SHP77 (cell line): ENCODE results near the gene BTD.

ENCODE experiments used
- DNase-seq, 2 experiments: peaks; one replicate each; lab custom pipeline; 2025; lab: John Stamatoyannopoulos, UW

The BTD gene

DNA sequence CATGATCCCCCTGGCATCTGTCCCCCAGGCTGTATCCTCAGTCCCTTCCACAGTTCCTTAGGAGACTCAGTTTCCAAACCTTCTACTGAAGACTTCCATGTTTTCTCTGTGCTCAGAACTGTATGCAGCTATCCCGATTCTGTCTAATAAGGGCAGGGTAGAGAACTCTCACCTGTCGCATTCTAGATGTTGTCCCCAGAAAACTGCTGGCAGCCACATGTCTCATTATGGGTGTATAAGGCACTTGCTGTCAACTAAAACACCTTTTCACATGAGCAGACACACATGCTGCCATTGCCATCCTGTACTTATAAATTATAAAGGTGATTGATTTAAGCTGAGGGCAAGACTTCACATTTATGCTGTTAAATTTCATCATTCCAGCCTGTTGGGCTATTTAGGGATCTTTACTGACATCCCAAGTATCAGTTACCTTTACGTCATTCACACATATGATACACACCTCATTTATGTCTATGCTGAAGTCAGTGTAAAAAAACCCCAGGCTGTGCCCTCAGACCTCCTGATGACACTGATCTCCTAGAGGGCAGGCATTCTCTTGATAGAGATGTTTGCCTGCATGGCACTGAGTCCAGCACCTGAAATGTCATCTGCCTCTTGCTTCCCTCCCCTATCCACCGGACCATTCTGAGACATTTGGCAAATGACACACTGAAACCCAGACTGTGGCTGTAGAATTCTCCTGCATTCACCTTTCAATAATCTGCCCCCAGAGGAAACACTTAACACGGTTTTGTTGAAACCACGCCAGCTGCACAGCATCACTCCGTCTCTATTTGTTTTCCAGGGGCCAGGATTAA lies 35.8 kb downstream of the BTD start:
- DNase-seq = peak in 1 of 2 experiments; percentile 12

DNA sequence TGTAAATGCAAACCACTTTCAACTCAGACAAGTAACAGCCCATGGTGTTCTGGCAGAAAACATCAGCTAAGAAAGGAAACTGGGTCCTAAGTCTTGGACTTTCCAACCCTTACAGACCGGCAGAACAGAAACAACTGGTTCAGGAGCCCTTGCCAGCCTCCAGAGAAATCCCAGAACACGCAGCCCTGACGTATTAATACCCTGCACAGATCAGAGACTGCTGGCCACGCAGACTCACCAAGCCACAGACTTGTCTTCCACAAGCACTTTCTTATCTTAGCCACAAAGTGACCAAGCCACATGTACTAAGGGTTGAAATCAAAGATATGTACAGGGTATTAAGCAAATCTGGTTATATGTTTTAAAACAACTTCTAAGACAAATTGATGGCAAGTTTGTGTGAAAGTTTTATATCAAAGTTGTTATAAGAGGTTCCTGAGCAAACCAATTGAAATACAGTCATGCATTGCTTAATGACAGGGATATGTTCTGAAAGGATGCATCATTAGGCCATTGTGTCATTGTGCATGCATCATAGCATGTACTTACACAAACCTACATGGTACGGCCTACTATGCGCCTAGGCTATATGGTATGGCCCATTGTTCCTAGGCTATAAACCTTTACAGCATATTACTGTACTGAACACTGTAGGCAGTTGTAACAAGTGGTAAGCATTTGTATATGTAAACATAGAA lies 36.8 kb downstream of the BTD start:
- no peak for DNase-seq

DNA sequence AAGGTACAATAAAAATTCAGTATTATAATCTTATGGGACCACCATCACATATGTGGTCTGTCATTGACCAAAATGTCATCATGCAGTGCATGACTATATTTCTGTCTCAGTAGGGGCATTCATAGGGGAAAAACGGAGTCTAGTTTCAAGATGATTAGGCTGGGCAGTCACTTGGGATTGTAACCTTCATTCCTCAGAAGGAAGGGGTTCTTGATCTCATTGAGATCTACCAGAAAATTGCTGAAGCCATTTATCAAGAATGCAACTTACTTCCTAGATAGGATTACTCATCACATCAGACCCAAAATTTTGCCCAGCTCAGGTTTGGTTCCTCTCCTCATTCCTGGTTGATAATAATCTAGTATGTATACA lies 37.3 kb downstream of the BTD start:
- DNase-seq = no peak

DNA sequence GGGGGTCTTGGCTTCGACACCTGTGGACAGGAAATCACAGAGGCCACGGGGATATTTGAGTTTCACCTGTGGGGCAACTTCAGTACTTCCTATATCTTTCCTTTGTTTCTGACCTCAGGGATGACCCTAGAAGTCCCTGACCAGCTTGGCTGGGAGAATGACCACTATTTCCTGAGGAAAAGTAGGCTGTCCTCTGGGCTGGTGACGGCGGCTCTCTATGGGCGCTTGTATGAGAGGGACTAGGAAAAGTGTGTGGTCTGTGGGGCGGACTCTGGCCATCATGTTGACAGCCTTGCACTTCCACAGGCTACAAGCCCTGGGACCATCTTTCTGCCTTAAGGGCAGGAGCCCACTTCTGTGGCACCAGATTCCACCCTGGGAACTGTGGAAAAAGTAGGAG lies 43.7 kb downstream of the BTD start:
- DNase-seq = no peak

DNA sequence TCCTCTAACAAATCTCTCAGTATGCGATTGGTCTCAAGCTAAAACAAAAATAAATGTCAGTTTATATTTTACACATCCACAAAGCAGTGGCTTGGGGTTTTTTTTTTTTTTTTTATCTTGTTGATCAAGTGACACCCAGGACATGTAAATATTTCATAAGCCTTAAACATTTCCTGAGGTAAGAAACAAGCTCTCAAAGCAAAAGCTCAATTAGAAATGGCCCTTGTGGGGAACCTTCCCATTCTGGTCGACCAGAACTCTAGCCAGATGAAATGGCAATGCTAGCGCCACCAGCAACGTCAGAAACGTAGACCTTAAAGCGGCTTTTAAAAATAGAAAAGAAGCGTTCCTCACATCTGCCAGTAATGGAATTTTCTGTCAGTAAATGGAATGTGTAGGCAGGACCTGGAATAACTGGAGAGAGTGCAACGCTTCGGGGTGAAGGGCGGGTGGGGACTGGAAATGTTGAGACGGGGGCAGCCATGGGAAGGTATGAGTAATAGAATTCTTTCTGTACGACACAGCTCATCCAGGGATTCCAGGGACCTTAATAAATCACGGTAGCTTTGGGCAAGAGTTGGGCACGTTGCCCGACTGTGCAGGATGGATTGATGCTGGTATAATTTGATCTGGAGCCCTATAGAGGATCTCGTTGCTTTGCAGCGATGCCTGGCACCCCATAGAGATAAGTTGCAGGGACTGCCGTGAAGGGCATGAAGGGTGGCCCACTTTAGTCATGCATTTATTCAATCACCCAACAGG lies 44.4 kb downstream of the BTD start:
- no peak for DNase-seq

GRCh38 chr3:15646851-15647511 lies 45.4 kb downstream of the BTD start:
- DNase-seq = no peak

DNA sequence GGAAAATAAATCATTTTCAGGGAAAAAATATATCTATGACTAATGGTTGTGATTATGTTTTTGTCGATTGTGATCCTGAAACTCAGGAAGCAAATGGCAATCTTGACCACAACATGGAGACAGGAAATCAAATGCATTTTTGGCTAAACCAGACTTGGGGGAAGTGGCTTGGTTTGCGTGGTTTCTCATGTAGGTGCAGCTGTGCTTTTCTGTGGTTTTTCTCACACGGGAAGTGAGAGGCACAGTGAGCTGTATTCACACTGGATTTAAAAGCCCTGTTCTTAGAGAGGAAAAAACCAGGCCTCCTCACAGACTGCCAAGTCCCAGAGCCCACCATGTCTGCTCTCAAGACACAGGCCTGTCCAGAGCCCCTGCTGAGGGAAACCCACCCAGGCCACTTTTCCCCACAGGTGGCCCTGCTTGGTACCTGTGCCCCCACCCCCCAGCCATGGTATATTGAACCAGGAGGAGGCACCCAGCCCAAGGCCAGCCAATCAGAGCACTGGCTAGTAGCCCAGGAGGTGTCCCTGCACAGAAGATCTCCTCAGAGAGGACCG lies 46.1 kb downstream of the BTD start:
- DNase-seq = no peak

DNA sequence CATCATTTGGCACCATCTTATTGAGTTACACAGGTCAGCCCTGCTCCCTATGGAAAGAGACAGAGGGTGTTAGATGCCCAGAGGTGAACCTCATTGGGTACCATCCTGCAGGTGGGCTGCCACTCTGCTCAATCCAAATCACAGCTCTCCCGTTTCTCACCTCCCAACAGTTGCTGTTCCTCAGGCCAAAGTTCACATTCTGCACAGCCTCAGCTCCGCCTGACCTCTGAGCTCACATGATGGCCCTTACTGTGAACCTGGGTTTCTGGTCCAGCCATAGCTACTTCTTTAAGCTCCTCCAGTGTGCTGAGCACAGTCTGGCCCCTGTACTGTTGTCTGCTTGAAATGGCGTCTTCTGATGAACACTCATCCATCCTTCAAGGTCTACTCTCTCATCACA lies 47.8 kb downstream of the BTD start:
- DNase-seq = no peak

DNA sequence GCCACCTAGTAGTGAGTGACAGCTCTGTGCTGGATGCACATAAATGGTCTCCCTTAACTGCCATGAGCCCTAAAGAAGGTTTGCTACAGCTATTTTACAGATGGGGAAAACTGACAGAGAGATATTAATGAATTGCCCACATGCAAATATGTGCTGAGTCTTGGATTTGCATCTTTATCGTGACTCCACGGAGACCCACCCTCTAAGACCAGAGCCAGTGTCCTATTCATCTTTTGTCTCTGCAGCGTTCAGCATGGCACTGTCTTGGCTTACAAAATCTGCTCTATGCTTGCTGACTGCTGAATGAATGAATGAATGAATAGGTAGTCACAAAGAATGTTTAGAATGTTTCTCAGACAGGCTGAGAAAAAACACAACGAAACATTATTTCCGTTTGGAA lies 48.3 kb downstream of the BTD start:
- no peak for DNase-seq

DNA sequence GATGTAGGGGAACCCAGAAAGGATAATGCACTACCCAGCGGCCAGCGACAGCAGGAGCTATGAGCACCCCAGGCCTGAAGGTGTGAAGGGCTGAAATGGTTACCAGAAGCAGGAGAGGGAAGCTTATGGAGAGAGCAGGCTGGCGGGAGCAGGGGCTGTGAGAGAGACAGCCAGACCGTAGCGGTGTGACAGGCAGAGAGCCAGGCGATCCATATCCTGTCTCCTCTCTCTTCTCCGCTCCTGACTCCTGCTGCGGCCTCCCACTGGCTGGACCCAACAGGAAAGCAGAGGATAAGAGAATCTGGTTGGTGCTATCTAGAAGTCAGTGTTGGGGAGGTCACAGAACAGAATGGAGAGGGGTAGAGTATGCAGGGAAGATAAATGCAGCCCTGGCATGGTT lies 49.9 kb downstream of the BTD start:
- no peak for DNase-seq

DNA sequence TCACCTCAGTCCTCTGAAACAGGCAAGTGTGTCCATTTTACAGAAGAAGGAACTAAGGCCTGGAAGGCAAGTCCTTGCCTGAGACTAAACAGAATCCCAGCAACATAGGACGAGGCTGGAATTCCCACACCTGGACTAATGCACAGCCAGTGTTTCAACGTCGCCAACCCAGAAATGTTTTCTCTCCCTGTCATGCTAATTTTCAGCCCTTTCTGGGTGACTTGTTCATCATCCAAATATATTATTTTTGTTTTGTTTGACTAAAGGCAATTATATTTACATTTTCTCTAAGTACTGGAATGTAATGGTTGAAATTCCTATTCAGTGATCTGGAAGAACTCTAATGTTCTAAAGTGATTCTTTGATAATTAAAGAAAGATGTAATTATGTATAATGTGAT lies 51.8 kb downstream of the BTD start:
- no peak for DNase-seq

DNA sequence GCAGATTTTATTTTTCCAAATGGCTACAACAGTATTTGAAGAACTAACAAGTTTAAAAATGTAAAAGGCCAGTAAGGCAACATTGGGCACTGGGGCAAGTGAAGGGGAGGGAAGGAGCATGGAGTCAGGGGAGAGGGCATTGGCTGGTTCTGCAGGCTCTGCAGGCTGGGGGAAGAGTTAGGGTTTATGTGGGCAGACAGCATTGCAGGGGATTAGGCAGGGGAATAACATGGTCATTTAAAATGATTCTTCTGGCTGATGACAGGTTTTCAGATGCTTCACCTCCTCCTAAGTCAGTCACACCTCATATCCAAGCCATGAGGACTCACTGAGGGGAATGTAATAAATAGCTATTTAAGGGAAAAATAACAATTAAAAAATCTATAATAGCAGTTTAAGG lies 52.6 kb downstream of the BTD start:
- DNase-seq = no peak

DNA sequence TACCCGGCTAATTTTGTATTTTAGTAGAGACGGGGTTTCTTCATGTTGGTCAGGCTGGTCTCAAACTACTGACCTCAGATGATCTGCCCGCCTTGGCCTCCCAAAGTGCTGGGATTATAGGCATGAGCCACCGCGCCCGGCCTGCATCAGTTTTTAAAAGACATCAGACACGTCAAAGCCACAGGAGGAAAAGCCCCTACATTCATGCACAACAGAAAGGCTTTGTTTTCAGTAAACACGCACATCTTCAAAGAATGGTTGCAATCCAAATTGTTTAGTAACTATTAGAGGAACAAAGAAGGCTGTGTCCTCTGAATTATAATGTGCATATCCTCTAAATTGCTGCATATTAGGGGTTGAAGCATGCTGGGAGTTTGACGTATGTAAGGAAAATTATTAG lies 53.3 kb downstream of the BTD start:
- no peak for DNase-seq

GRCh38 chr3:15656342-15656741 lies 54.8 kb downstream of the BTD start:
- DNase-seq = no peak

DNA sequence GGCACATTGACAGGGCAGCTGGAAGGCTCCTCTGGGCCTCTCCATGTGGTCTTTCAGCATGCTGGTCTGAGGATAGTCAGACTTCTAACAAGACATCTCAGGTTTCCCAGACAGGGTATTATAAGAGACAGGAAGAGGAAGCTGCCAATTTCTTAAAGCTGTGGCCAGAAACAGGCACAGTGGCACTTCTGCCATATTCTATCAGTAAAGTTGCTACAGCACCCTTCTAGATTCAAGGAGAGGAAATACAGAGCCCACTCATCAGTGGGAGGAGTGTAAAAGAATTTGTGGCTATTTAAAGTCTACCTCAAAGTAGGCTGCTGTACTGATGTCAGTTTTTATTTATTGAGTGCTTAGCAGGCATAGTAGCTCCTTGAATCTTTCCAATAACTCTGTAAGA lies 55.5 kb downstream of the BTD start:
- no peak for DNase-seq

- no peak for DNase-seq
Observed at GRCh38 chr3:15659254-15659975, 57.9 kb downstream of the BTD start.

- no peak for DNase-seq
Observed at GRCh38 chr3:15660055-15660935, 58.8 kb downstream of the BTD start.

DNA sequence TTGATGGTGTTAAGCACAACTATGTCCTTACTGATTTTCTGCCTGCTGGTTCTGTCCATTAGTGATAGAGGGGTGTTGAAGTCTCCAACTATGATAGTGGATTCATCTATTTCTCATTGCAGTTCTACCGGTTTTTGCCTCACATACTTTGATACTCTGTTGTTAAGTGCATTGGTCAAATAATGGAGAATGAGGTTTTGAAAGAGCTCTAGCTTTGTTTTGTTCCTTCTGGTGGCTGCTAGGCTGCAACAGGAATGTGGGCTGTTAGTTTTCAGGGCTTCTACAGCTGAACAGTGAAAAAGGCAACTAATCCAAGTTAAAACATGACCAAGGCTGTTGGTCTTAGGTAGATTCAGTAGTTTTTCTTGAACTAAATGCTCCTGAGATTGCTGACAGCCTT lies 62.6 kb downstream of the BTD start:
- no peak for DNase-seq

DNA sequence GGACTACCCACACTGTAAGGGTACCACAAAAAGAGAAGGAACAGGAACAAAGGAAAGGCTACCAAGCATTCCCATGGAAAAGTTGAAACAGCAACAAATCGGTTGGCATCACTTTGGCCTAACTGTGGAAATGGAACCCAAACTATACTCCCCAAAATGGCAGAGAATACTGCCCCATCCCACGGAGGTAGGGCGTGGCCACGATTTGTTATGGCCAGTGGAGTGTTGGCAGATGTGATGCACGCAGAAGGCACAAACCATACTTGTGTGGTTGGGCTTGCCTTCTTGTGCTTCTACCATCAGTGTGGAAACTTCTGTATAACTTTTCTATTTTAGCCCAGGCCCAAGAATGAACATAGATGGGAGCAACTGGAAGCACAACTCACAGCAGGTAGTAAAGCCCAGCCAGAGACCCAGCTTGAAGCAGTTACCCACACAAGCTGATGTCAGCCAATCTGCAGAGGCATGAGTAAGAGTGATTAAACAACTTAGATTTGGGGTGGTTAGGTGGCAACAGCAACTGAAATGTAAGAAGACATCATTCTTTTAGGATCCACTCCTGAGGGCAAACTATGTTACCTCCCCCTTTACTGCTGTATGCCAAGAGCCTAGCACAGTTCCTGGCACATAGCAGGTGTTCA lies 64.1 kb downstream of the BTD start:
- no peak for DNase-seq

- no peak for DNase-seq
Observed at GRCh38 chr3:15666277-15666676, 64.7 kb downstream of the BTD start.
